ENCODE data around the gene CCDC51. TPM values are rescaled to one million over a fixed set of nuclear protein-coding genes. Genes with fewer than 3 reads are reported as not detected.

CCDC51 gene
- total RNA-seq, 4 donors from 2014 or later, result 2.6 to 11.1 (median 7.8) TPM

DNA sequence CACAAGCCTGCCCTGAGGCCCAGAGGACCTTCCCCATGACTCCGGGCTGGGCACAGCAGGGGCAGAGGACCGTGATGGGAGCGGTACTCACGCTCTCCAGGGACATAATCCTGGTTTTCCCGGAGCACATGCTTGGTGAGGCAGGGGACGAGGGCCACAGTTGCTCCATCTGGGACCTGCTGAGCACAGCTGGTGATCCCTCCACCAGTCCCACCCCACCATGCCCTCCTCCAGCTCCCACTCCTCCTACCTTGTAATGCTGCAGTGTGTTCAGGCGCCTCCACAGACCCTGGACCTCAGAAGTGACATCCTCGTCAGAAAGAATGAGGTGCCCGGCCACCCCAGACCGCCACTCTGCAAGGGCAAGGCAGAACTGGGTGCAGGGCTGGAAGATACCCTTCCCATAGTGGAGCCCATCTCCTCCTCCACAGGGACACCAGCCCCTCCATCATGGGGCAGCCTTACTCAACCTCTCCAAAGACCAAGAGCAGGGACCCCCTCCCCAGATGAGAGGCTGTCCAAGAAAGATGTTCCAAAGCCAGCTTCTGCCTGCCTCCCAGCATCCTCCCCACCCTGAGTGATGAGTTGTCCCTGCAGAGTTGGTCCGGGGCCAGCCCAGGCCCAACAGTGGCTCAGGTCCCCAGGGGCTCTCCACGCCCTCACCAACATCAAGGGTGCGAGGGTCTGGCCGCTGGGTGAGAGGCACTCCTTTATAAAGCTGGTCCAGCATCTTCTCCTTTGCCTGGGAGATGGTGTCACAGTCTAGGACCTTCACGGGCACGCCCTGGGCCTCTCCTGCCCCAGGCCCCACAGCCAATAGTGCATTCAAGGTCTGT, 29.5 kb downstream of the CCDC51 start:
- no peaks in the 10 kb centered on the region for H3K27me3 ChIP-seq
- H3K9me3 ChIP-seq, result no peaks in the 10 kb centered on the region
- TF ChIP-seq CTCF (IDR thresholded peaks at IDR 0.05), result no peak
- TF ChIP-seq POLR2A (IDR thresholded peaks at IDR 0.05), result no peak
- no peak overlapping the region for H3K27ac ChIP-seq
- no peak overlapping the region for H3K4me3 ChIP-seq
- DNase-seq, result peak in 1 of 2 donors; percentile 13
- intact Hi-C loops (cut with DNase I; ENCODE audit: low total_unique reads), result no loop called here
- no peaks in the 10 kb centered on the region for H3K4me1 ChIP-seq
- no peaks in the 10 kb centered on the region for H3K36me3 ChIP-seq

DNA sequence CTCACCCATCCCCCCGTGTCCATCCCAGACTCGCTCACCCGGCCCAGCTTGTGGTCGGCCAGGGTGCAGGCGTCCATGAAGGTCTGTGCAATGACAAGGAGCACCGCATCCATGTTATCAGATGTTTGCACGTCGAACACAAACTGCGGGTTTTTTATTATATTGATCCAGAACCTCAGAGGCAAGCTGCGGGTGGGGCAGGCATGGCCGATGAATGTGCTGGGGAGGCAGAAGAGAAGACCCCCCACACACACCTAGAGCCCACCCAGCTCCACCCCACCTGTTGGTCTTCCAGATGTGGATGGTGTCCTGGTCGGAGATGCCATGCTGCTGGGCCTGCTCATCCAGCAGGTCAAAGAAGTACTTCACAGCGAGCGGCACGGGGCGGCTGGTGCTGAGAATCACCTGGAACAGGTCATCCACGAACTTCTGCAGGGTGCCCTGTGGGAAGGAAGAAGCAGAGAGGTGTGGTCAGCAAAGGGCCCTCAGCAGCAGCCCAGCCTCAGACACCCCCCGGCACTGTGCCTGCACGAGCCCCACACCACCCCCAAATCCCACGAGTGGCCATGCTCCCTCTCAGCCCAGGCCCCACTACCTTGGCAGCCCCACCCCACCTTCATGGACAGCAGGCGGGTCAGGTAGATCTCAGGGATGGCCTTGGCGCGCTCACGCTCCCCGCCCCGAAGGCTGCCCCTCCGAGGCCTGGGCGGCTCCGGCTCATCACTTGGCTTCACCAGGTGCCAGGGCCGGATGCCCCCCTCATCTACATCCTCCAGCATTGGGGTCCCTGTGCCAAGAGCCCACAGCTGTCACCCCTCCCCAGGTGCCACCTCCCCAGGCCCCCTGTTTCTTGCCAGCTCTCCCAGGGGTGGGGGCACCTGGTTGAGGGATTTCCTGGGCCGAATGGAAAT, 30.4 kb downstream of the CCDC51 start:
- no peaks in the 10 kb centered on the region for H3K36me3 ChIP-seq
- H3K4me1 ChIP-seq, result no peaks in the 10 kb centered on the region
- DNase-seq, result peak; percentile 8 to 13
- no peak overlapping the region for H3K4me3 ChIP-seq
- no peaks in the 10 kb centered on the region for H3K27me3 ChIP-seq
- no peak for TF ChIP-seq POLR2A (IDR thresholded peaks at IDR 0.05)
- TF ChIP-seq CTCF (IDR thresholded peaks at IDR 0.05), result no peak
- intact Hi-C loops (cut with DNase I; ENCODE audit: low total_unique reads), result no loop called here
- H3K27ac ChIP-seq, result no peak overlapping the region
- no peaks in the 10 kb centered on the region for H3K9me3 ChIP-seq

GRCh38 chr3:48408823-48409281, 31.1 kb downstream of the CCDC51 start:
- no peak for TF ChIP-seq CTCF (IDR thresholded peaks at IDR 0.05)
- no peak overlapping the region for H3K27ac ChIP-seq
- no peaks in the 10 kb centered on the region for H3K27me3 ChIP-seq
- intact Hi-C loops (cut with DNase I; ENCODE audit: low total_unique reads), result no loop called here
- no peaks in the 10 kb centered on the region for H3K9me3 ChIP-seq
- no peaks in the 10 kb centered on the region for H3K4me1 ChIP-seq
- H3K36me3 ChIP-seq, result no peaks in the 10 kb centered on the region
- no peak overlapping the region for H3K4me3 ChIP-seq
- DNase-seq, result peak in 1 of 2 donors; percentile 8

- Histone ChIP-seq H3K4me3 (no peak overlapping the region), H3K9me3 (no peaks in the 10 kb centered on the region), H3K27me3 (no peaks in the 10 kb centered on the region), H3K27ac (no peak overlapping the region), H3K4me1 (no peaks in the 10 kb centered on the region), H3K36me3 (no peaks in the 10 kb centered on the region)
- intact Hi-C loops (cut with DNase I; ENCODE audit: low total_unique reads), result no loop called here
- TF ChIP-seq CTCF (IDR thresholded peaks at IDR 0.05), result no peak
- TF ChIP-seq POLR2A (IDR thresholded peaks at IDR 0.05), result no peak
- DNase-seq, result peak in 1 of 2 donors; percentile 14
These were observed 32.3 kb downstream of the CCDC51 start for GRCh38 chr3:48407542-48408099.

All from uterus (tissue), 4 donors.